ENCODE measurements around the gene RANBP17.

- TF ChIP-seq POLR2A (IDR thresholded peaks at IDR 0.05), result no peak
- TF ChIP-seq CTCF (IDR thresholded peaks at IDR 0.05), result no peak
Measured at GRCh38 chr5:170863646-170864045, 1.8 kb downstream of the RANBP17 start.
